Left lung (tissue), 10 donors: ENCODE data around the gene RERE. TPM values are rescaled to one million over a fixed set of nuclear protein-coding genes. Genes with fewer than 3 reads are reported as not detected.

ENCODE experiments used
- ATAC-seq: fragments of 200-7000 bp; cut with Tn5 transposase; one replicate; pipeline ENCODE4 v1.9.1; 2020; ENCODE audit warnings: moderate library complexity
- DNase-seq, 4 donors: peaks; one replicate each; pipeline ENCODE4 v3.0.0-alpha.2; 2013 to 2020
- H3K27ac ChIP-seq, 2 donors: fragments of 200-600 bp; sonication (generic) in 1 of 2; one replicate each; pipeline versions ENCODE4 v1.5.0 to v1.8.0; 2020 to 2021
- H3K27me3 ChIP-seq, 2 donors: fragments of 200-600 bp; sonication (generic) in 1 of 2; one replicate each; pipeline versions ENCODE4 v1.5.0 to v1.8.0; 2020 to 2021
- H3K36me3 ChIP-seq, 2 donors: fragments of 200-600 bp; sonication (generic) in 1 of 2; one replicate each; pipeline versions ENCODE4 v1.5.0 to v1.8.0; 2020 to 2021
- H3K4me1 ChIP-seq, 2 donors: fragments of 200-600 bp; one replicate each; pipeline ENCODE4 v1.8.0; 2021
- H3K4me3 ChIP-seq, 2 donors: fragments of 200-600 bp; sonication (generic) in 1 of 2; one replicate each; pipeline versions ENCODE4 v1.5.0 to v1.8.0; 2020 to 2021; ENCODE audit warnings: mild to moderate bottlenecking in 1 of 2
- H3K9me3 ChIP-seq, 2 donors: fragments of 200-600 bp; sonication (generic) in 1 of 2; one replicate each; pipeline versions ENCODE4 v1.5.0 to v1.8.0; 2020 to 2021
- CTCF ChIP-seq, 2 donors: fragments of 200-600 bp; sonication (generic) in 1 of 2; IDR thresholded peaks; one replicate each; pipeline versions ENCODE4 v1.5.0 to v1.8.0; 2021; ENCODE audit warnings: antibody characterized with exemption in 2 of 2
- intact Hi-C, 2 donors: fragments of 100-400 bp; cut with DNase I; formaldehyde crosslinking; loops; one replicate each; pipeline versions ENCODE4 v1.11.2 to v1.14.2; 2022
- polyA plus RNA-seq, 6 donors: library from polyadenylated mRNA; unstranded; fragments of 120-200 nt; gene quantifications; one replicate each; pipeline ENCODE4 v1.2.1, GENCODE V29; 2013; ENCODE audit not compliant: insufficient read length in 6 of 6
- total RNA-seq, 2 donors: library from RNA; stranded (reverse); fragmentation: NEBNext Ultra II Directional; extraction: Animal tissue kit (Norgen Biotek cat#: 25700); gene quantifications; one replicate each; pipeline ENCODE4 v1.2.1, GENCODE V29; 2021
- donor health status: DM: no; HTN: yes; CAD: no.
- donor health status: DM: no; HTN: no; CAD: no.

The RERE gene
- total and polyA plus RNA-seq, 8 donors: 73.3 to 135 (median 130) TPM

GRCh38 chr1:8666389-8667167 is 150.9 kb downstream of the RERE start:
- Histone ChIP-seq H3K4me3 (no peak overlapping the region), H3K27ac (no peak overlapping the region), H3K27me3 (no peaks in the 10 kb centered on the region), H3K36me3 (no peaks in the 10 kb centered on the region), H3K4me1 (peaks cover 37 to 80% of the 10 kb centered on the region in 2 donors), H3K9me3 (no peaks in the 10 kb centered on the region)
- intact Hi-C loops: no loop called here
- no peak for DNase-seq
- ATAC-seq: no peak
- TF ChIP-seq CTCF (IDR thresholded peaks at IDR 0.05): no peak

GRCh38 chr1:8665833-8666232 is 151.6 kb downstream of the RERE start:
- peaks cover 40 to 80% of the 10 kb centered on the region in 2 donors for H3K4me1 ChIP-seq
- ATAC-seq: no peak
- H3K27me3 ChIP-seq: no peaks in the 10 kb centered on the region
- no peaks in the 10 kb centered on the region for H3K36me3 ChIP-seq
- no peak for DNase-seq
- no peak for TF ChIP-seq CTCF (IDR thresholded peaks at IDR 0.05)
- H3K27ac ChIP-seq: no peak overlapping the region
- intact Hi-C loops: no loop called here
- H3K9me3 ChIP-seq: no peaks in the 10 kb centered on the region
- no peak overlapping the region for H3K4me3 ChIP-seq

GRCh38 chr1:8664887-8665286 is 152.6 kb downstream of the RERE start:
- H3K4me1 ChIP-seq: peaks cover 42 to 81% of the 10 kb centered on the region in 2 donors
- DNase-seq (no peak), ATAC-seq (no peak)
- intact Hi-C loops: no loop called here
- H3K27ac ChIP-seq: no peak overlapping the region
- H3K4me3 ChIP-seq: no peak overlapping the region
- TF ChIP-seq CTCF (IDR thresholded peaks at IDR 0.05): no peak
- H3K27me3 ChIP-seq: no peaks in the 10 kb centered on the region
- no peaks in the 10 kb centered on the region for H3K36me3 ChIP-seq
- no peaks in the 10 kb centered on the region for H3K9me3 ChIP-seq

GRCh38 chr1:8663915-8664329 is 153.5 kb downstream of the RERE start:
- DNase-seq: no peak
- H3K9me3 ChIP-seq: no peaks in the 10 kb centered on the region
- TF ChIP-seq CTCF (IDR thresholded peaks at IDR 0.05): no peak
- H3K4me1 ChIP-seq: peaks cover 42 to 84% of the 10 kb centered on the region in 2 donors
- intact Hi-C loops: no loop called here
- no peaks in the 10 kb centered on the region for H3K27me3 ChIP-seq
- ATAC-seq: peak; percentile 81
- H3K27ac ChIP-seq: peak overlapping the region in 1 of 2 donors; percentile 34
- H3K4me3 ChIP-seq: no peak overlapping the region
- H3K36me3 ChIP-seq: no peaks in the 10 kb centered on the region

GRCh38 chr1:8663090-8663802 is 154.2 kb downstream of the RERE start:
- Histone ChIP-seq H3K4me1 (peaks cover 42 to 80% of the 10 kb centered on the region in 2 donors), H3K27ac (peak overlapping the region in 1 of 2 donors; percentile 34), H3K4me3 (no peak overlapping the region), H3K36me3 (no peaks in the 10 kb centered on the region), H3K27me3 (no peaks in the 10 kb centered on the region), H3K9me3 (no peaks in the 10 kb centered on the region)
- intact Hi-C loops: no loop called here
- DNase-seq: no peak
- TF ChIP-seq CTCF (IDR thresholded peaks at IDR 0.05): no peak
- no peak for ATAC-seq
